Measurements from ENCODE around the gene VWA5B1. TPM values are rescaled to one million over a fixed set of nuclear protein-coding genes. Genes with fewer than 3 reads are reported as not detected.
A peak's percentile ranks its signal among the peaks of the same experiment; 100 is the strongest.

VWA5B1 gene
- total RNA-seq, 3 donors from 2014 or later, result not detected

DNA sequence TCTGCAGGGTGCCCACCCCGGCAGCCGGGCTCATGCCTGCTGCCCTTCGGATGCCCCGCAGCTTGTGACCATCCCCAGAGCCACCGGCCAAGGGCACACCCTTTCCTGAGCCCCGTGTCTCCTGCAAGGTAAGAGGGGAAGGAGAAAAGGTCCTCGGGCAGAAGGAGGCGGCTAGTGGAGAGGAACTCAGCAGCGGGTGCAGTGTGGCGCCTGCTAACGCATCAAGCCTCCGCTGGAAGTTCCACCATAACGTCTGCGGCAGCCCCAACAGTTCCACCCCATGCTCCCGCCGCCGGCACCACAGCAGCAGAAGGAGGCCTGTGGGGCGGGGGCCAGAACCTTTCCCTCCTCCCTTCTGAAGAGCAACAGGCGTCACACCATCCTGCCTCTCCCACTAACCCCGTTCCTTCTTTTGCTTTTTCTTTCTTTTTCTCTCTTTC, 990 bp downstream of the VWA5B1 start:
- ATAC-seq (peak; percentile 25 to 45), DNase-seq (no peak)
- peak overlapping the region; percentile 48 for H3K4me3 Mint-ChIP-seq
- no peaks in the 10 kb centered on the region for H3K9me3 Mint-ChIP-seq
- peaks cover 14% of the 10 kb centered on the region for H3K4me1 Mint-ChIP-seq (ENCODE audit: low read depth)
- H3K36me3 Mint-ChIP-seq (ENCODE audit: insufficient read depth), result no peaks in the 10 kb centered on the region
- peaks cover 60% of the 10 kb centered on the region for H3K27me3 Mint-ChIP-seq (ENCODE audit: low read depth)

DNA sequence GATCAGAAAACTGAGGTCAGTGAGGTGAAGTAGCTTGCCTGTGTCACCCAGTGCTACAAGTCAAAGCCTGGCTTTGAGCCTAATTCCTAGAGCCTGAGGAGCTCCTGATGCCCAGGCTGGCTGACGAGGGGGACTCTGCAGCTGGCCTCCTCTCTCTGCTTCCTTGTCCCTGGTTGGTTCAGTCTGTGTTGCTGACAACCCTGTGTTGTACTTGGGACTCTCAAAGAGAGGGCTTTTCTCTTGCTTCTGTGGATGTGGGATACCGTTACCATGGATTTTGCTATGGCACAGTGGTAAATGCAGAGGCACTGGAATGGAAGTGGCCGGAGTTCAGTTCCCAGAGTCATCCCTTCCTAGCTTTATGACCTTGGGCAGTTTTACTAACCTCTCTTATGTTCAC, 8.0 kb downstream of the VWA5B1 start:
- DNase-seq (no peak), ATAC-seq (no peak)
- no peaks in the 10 kb centered on the region for H3K9me3 Mint-ChIP-seq
- H3K4me1 Mint-ChIP-seq (ENCODE audit: low read depth), result no peaks in the 10 kb centered on the region
- H3K4me3 Mint-ChIP-seq, result no peak overlapping the region
- peaks cover 10% of the 10 kb centered on the region for H3K27me3 Mint-ChIP-seq (ENCODE audit: low read depth)
- no peaks in the 10 kb centered on the region for H3K36me3 Mint-ChIP-seq (ENCODE audit: insufficient read depth)

DNA sequence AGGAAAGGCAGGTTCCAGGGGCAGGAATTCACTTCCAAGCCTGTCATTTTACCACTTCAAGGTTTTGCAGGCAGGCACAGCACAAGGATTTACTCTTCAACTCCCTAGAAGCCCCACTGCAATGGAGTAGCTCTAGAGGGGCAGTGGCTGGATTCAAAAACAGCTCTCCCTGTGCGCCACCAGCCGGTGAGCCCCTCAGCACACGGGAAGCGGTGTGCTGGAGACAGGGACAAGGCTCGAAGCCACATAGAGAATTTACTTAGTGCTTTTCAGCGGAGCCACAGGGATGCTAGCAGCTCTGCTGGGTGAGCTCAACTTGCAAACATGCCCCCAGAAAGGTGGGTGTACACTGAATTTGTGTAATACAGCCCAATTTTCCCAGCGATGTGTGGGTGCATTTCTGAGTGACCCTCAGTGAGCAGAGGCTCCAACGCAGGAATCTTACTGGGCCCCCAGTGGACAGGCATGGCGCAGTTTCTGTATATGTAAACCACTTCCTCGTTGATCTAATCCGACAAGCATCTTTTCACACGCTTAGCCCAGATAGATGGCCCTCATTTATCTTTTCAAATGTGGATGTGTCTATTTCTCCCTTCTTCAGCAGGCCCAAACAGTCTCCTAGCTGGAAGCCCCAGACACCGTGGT, 10.9 kb downstream of the VWA5B1 start:
- Mint-ChIP-seq H3K9me3 (no peaks in the 10 kb centered on the region), H3K27me3 (ENCODE audit: low read depth) (no peaks in the 10 kb centered on the region), H3K36me3 (ENCODE audit: insufficient read depth) (no peaks in the 10 kb centered on the region), H3K4me1 (ENCODE audit: low read depth) (no peaks in the 10 kb centered on the region), H3K4me3 (no peak overlapping the region)
- no peak for DNase-seq
- no peak for ATAC-seq

DNA sequence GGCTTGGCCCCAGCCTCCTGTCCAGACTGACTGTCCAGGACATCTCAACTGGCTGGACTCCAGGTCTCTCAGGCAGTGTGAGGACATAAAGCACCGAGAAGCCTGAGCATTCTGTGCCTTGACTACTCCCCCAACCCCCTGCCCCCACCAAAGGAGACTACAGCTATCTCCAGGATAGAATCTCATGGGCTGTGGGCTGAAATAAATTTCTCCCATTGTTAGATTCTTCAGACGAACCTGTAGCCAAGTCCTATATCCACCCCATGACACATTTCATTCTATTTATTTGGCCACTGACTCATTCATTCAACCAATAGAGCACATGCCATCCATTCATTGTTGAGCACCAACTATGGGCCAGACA, 11.4 kb downstream of the VWA5B1 start:
- H3K4me3 Mint-ChIP-seq, result no peak overlapping the region
- ATAC-seq (no peak), DNase-seq (no peak)
- no peaks in the 10 kb centered on the region for H3K36me3 Mint-ChIP-seq (ENCODE audit: insufficient read depth)
- no peaks in the 10 kb centered on the region for H3K27me3 Mint-ChIP-seq (ENCODE audit: low read depth)
- H3K4me1 Mint-ChIP-seq (ENCODE audit: low read depth), result no peaks in the 10 kb centered on the region
- H3K9me3 Mint-ChIP-seq, result no peaks in the 10 kb centered on the region

DNA sequence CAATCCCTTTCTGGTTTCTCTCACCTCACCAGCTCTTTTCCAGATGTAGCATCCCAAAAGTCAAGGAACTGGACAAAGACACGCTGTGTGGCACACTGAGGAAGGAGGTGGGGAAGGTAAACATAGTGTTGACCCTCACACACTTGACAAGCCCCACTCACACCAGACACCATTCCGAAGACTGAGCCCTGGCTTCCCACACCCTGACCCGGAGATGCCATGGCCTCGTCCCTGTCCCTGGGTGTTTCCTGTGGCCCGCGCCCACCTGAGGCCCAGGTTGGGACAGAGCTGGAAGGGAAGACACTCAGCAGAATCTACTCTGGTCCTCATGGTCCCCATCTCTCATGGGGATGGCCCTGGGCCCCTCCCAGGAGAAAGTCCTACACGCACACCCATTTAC, 16.4 kb downstream of the VWA5B1 start:
- H3K9me3 Mint-ChIP-seq, result no peaks in the 10 kb centered on the region
- no peak overlapping the region for H3K4me3 Mint-ChIP-seq
- no peaks in the 10 kb centered on the region for H3K4me1 Mint-ChIP-seq (ENCODE audit: low read depth)
- no peaks in the 10 kb centered on the region for H3K27me3 Mint-ChIP-seq (ENCODE audit: low read depth)
- no peaks in the 10 kb centered on the region for H3K36me3 Mint-ChIP-seq (ENCODE audit: insufficient read depth)
- no peak for DNase-seq
- no peak for ATAC-seq

DNA sequence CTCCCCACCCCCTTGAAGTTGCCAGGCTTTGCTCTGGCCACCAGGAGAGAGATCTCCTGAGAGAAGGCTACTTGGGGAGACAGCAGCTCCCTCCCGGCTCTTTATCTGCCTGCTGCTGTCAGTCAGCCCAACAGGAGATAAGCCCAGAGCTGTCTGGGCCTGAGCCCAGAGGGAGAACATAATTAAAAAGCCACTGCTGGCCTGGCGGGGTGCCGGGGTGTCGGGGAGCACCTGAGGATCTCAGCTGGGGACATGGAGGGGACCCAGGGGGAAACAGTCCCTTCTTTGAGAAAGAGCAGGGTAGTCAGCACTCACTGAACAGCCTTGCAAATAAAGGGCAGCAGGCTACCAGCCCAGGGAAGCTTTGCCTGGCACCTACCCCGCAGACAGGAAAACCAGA, 17.9 kb downstream of the VWA5B1 start:
- H3K36me3 Mint-ChIP-seq (ENCODE audit: insufficient read depth), result peaks cover under 1% of the 10 kb centered on the region
- H3K27me3 Mint-ChIP-seq (ENCODE audit: low read depth), result no peaks in the 10 kb centered on the region
- H3K4me3 Mint-ChIP-seq, result no peak overlapping the region
- ATAC-seq (no peak), DNase-seq (no peak)
- no peaks in the 10 kb centered on the region for H3K9me3 Mint-ChIP-seq
- no peaks in the 10 kb centered on the region for H3K4me1 Mint-ChIP-seq (ENCODE audit: low read depth)

DNA sequence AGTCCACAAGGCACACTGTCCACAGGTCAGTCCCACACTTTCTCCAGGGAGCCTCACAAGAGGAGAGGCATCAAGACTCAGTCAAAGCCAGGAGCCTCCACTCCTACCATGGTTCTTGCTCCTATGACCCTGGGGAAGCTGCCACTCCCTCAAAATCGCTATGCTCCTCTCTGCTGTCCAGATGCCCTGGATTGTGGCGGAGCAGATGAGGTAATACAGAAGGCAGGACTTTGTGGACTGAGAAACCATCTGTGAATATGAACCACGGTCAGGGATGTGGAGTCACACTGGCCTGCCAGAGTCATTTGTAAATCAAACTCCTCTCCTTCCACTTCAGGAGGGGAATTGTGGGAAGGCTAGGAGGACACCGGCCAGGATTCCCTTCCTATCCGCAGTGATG, 20.6 kb downstream of the VWA5B1 start:
- Mint-ChIP-seq H3K4me1 (ENCODE audit: low read depth) (no peaks in the 10 kb centered on the region), H3K36me3 (ENCODE audit: insufficient read depth) (peaks cover 8% of the 10 kb centered on the region), H3K27me3 (ENCODE audit: low read depth) (no peaks in the 10 kb centered on the region), H3K9me3 (no peaks in the 10 kb centered on the region), H3K4me3 (no peak overlapping the region)
- no peak for ATAC-seq
- DNase-seq, result no peak

DNA sequence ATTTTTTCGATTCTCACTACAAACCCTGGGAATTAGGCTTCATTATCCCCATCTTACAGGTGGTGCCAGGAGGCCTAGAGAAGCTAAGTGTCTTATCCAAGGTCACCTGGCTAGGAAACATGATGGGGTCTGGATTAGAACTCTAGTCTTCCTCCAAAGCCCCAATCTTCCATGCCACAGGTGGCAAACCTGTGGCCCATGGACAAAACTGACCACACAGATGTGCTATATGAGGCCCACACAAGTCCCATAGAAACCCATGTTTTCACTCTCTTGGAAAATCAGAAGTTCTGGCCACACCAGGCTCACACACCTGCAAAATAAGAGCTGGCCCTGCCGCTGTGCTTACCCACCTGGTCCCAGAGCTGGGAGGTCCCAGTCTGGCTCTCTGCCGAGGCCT, 21.6 kb downstream of the VWA5B1 start:
- no peak overlapping the region for H3K4me3 Mint-ChIP-seq
- H3K4me1 Mint-ChIP-seq (ENCODE audit: low read depth), result no peaks in the 10 kb centered on the region
- no peak for ATAC-seq
- no peaks in the 10 kb centered on the region for H3K9me3 Mint-ChIP-seq
- peaks cover 8% of the 10 kb centered on the region for H3K36me3 Mint-ChIP-seq (ENCODE audit: insufficient read depth)
- H3K27me3 Mint-ChIP-seq (ENCODE audit: low read depth), result no peaks in the 10 kb centered on the region
- no peak for DNase-seq

DNA sequence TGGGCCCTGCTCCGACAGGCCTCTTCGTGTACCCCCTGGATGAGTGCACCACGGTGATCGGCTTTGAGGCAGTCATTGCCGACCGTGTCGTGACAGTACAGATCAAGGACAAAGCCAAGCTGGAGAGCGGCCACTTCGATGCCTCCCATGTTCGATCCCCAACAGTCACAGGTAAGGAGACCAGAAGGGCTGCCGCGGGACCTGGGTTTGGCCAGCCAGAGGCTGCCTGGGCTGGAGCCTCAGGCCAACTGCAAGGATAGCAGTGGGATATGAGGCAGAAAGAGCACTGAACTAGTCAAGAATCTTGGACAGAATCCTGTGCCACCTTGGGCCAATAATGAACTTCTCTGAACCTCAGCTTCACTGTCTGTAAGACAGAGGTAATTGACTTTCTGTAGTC, 22.1 kb downstream of the VWA5B1 start:
- peaks cover 8% of the 10 kb centered on the region for H3K36me3 Mint-ChIP-seq (ENCODE audit: insufficient read depth)
- H3K4me1 Mint-ChIP-seq (ENCODE audit: low read depth), result no peaks in the 10 kb centered on the region
- no peak overlapping the region for H3K4me3 Mint-ChIP-seq
- DNase-seq, result no peak
- ATAC-seq, result no peak
- no peaks in the 10 kb centered on the region for H3K9me3 Mint-ChIP-seq
- H3K27me3 Mint-ChIP-seq (ENCODE audit: low read depth), result no peaks in the 10 kb centered on the region

DNA sequence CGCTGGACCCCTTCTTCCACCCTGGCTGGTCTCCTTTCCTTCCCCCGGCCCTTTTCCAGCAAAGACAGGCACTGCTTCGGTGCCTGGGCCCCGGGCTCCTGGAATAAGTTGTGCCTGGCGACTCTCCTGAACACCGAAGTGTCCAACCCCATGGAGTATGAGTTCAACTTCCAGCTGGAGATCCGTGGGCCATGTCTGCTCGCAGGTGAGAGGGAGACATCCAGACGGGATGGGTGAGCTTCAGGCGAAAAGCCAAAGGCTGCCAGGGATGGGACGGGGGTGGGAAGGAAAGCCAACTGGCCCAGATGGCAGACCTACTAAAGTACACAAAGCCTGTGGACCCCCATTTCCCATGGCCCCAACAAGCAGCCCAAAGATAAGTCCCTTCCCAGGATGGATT, 26.8 kb downstream of the VWA5B1 start:
- no peak for DNase-seq
- Mint-ChIP-seq H3K4me3 (no peak overlapping the region), H3K4me1 (ENCODE audit: low read depth) (peaks cover 22% of the 10 kb centered on the region), H3K27me3 (ENCODE audit: low read depth) (no peaks in the 10 kb centered on the region), H3K9me3 (no peaks in the 10 kb centered on the region), H3K36me3 (ENCODE audit: insufficient read depth) (peaks cover 8% of the 10 kb centered on the region)
- no peak for ATAC-seq

DNA sequence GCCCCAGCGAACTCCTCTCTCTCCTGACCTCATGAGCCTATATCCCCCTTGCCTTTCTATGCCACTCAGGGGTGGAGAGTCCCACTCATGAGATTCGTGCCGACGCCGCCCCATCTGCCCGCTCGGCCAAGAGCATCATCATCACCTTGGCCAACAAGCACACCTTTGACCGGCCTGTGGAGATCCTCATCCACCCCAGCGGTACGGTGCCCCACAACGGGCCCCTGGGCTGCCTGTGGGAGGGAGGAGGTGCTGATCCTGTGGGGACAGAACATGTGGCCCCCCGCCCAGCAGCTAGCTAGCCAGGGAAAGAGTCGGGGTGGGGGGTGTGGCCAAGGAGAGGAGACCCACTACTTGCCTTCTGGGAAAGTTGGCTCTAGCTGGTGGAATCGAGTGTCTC, 27.8 kb downstream of the VWA5B1 start:
- Mint-ChIP-seq H3K36me3 (ENCODE audit: insufficient read depth) (peaks cover 8% of the 10 kb centered on the region), H3K4me1 (ENCODE audit: low read depth) (peaks cover 33% of the 10 kb centered on the region), H3K27me3 (ENCODE audit: low read depth) (no peaks in the 10 kb centered on the region), H3K4me3 (no peak overlapping the region), H3K9me3 (no peaks in the 10 kb centered on the region)
- DNase-seq (no peak), ATAC-seq (no peak)

DNA sequence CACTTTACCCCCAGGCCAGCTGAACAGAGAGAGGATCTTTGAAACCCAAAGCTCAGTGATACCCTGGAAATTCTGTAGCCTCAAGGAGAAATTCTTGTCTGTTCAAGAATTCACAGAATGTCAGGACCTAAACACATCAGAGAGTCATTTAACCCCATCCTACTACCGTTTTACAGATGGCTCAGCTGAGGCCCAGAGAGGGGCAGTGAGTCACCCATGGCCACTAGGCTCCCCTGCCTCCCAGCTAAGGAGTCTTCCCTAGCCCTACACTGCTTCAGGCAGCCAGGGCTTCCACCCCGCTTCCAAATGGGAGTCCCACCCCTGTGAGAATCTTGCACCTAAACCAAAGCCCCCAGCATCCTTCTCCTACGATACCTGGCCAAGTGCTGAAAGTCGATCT, 28.3 kb downstream of the VWA5B1 start:
- Mint-ChIP-seq H3K27me3 (ENCODE audit: low read depth) (no peaks in the 10 kb centered on the region), H3K4me3 (no peak overlapping the region), H3K4me1 (ENCODE audit: low read depth) (peaks cover 33% of the 10 kb centered on the region), H3K36me3 (ENCODE audit: insufficient read depth) (peaks cover 3% of the 10 kb centered on the region), H3K9me3 (no peaks in the 10 kb centered on the region)
- DNase-seq (no peak), ATAC-seq (no peak)

DNA sequence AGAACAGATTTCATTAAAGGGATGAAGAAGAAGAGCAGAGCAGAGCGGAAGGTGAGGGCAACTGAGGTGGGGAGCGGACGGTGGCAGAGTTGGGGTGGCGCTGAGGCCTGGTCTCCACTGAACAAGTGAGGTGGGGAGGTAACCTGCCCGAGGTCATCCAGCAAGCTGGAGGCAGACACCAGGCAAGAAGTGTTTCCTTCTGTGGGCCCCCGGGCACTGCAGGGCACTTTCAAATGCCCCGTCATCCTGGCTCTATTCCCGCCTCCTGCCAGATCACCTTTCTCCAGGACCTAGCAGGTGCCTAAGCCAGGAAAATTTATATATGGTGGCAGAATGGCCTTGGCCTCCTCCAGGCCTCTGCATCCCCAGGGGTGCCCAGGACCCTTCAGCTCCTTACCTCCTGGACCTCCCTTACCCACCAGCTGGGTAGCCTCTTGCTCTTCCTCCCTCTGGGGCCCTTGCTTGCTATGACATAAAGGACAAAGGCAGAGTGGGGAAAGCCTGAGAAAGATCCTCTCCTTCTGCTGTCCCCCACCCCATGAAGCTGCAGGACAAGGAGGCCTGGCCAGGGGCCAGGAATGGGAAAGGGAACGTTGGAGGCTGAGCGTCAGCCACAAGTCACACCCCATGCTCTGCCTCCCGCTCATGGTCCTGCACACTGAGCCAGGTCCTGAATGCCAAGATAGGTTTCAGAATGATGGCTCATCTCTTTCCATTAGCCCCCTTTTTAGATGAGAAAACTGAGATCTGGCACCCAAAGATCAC, 29.0 kb downstream of the VWA5B1 start:
- DNase-seq (no peak), ATAC-seq (no peak)
- no peaks in the 10 kb centered on the region for H3K9me3 Mint-ChIP-seq
- H3K36me3 Mint-ChIP-seq (ENCODE audit: insufficient read depth), result peaks cover 2% of the 10 kb centered on the region
- H3K27me3 Mint-ChIP-seq (ENCODE audit: low read depth), result no peaks in the 10 kb centered on the region
- no peak overlapping the region for H3K4me3 Mint-ChIP-seq
- peaks cover 33% of the 10 kb centered on the region for H3K4me1 Mint-ChIP-seq (ENCODE audit: low read depth)

DNA sequence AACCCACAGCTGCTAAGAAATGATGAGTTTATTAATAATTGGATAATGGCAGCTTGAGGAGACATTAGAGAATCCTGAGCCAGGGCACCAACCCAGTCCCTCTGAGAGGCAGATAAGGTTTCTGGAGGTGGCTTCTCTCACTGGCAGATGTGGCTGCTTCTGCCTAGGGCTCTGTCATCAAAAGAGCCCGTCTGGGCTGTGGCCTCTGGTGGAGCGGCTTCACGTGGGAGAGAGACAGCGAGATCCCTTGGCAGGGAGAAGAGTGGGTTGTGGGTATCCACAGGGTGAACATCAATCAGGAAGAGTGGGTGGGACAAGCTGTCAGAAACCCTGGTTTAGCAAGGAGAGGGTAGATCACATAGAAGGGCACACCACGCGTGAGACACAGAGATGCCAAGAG, 30.0 kb downstream of the VWA5B1 start:
- Mint-ChIP-seq H3K4me3 (peak overlapping the region; percentile 8), H3K4me1 (ENCODE audit: low read depth) (peaks cover 33% of the 10 kb centered on the region), H3K27me3 (ENCODE audit: low read depth) (no peaks in the 10 kb centered on the region), H3K9me3 (no peaks in the 10 kb centered on the region), H3K36me3 (ENCODE audit: insufficient read depth) (no peaks in the 10 kb centered on the region)
- no peak for DNase-seq
- ATAC-seq, result no peak

DNA sequence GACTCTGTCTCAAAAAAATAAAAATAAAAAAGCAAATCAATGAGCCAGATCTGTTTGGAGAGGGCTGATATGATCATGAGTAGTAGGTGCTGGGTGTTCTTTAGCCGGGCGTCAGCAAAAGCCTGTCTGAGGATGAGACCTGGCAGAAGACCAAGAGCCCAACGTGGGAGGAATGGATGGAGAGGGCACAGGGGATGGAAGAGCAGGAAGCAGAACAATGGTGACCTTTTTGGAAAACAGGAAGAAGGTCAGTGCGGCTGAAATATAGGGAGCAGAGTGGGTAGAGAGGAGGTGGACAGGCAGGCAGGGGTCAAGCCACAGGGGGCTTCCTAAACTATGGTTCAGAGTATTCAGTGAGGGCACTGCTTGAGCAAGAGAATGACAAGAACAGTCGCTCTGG, 30.9 kb downstream of the VWA5B1 start:
- Mint-ChIP-seq H3K27me3 (ENCODE audit: low read depth) (no peaks in the 10 kb centered on the region), H3K4me3 (peak overlapping the region; percentile 54), H3K9me3 (no peaks in the 10 kb centered on the region), H3K36me3 (ENCODE audit: insufficient read depth) (no peaks in the 10 kb centered on the region), H3K4me1 (ENCODE audit: low read depth) (peaks cover 33% of the 10 kb centered on the region)
- DNase-seq (no peak), ATAC-seq (no peak)
